ENCODE results near the gene DQX1. TPM values are rescaled to one million over a fixed set of nuclear protein-coding genes. Genes with fewer than 3 reads are reported as not detected.

DQX1 gene
- total RNA-seq, 1 experiment from 2014 or later: 0.71 TPM

DNA sequence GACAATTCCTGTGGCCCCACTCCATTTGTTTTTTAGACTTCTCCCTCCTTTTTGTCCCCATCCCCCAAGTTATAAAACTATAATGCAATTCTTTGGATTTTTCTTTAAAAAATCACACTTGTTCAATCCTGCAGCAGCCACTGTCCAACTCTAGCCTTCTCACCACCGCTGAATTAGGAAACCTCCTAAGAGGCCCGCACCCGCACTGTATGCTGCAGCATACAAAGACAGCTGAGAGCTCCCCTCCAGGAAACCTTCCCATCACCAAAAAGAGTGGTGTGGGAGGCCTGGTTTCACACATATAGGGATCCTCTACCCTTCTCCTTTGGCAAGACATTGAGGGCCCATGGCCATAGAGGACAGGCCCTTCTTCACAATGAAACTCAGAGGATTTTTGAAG, 21.4 kb downstream of the DQX1 start:
- Histone ChIP-seq H3K4me3 (ENCODE audit: low read depth, low read length, poor library complexity, severe bottlenecking) (no peak overlapping the region), H3K27me3 (replicated peaks; ENCODE audit: insufficient read depth, low read depth, low read length, poor library complexity) (peaks cover 9% of the 10 kb centered on the region), H3K4me1 (ENCODE audit: insufficient read depth, low read length, poor library complexity, severe bottlenecking) (peaks cover 13% of the 10 kb centered on the region), H3K9me3 (ENCODE audit: low read depth, low read length, poor library complexity, severe bottlenecking) (no peaks in the 10 kb centered on the region), H3K27ac (ENCODE audit: low read depth, low read length, poor library complexity, severe bottlenecking) (no peak overlapping the region), H3K36me3 (ENCODE audit: insufficient read depth, low read length, poor library complexity, severe bottlenecking) (peaks cover 14% of the 10 kb centered on the region)
- intact Hi-C loops (cut with micrococcal nuclease; ENCODE audit: unreplicated experiment): no loop called here
- no peak for DNase-seq (ENCODE audit: low spot score)
- ChIA-PET CTCF (no interaction called here), POLR2A (ENCODE audit: low non-redundant PET) (no interaction called here)
- no TSS peak for BruUV-seq (replicated peaks)
- no peak for TF ChIP-seq EZH2 (IDR thresholded peaks at IDR 0.05; ENCODE audit: borderline replicate concordance, low read depth, low read length, poor library complexity, severe bottlenecking)
- TF ChIP-seq, protein P1, sequence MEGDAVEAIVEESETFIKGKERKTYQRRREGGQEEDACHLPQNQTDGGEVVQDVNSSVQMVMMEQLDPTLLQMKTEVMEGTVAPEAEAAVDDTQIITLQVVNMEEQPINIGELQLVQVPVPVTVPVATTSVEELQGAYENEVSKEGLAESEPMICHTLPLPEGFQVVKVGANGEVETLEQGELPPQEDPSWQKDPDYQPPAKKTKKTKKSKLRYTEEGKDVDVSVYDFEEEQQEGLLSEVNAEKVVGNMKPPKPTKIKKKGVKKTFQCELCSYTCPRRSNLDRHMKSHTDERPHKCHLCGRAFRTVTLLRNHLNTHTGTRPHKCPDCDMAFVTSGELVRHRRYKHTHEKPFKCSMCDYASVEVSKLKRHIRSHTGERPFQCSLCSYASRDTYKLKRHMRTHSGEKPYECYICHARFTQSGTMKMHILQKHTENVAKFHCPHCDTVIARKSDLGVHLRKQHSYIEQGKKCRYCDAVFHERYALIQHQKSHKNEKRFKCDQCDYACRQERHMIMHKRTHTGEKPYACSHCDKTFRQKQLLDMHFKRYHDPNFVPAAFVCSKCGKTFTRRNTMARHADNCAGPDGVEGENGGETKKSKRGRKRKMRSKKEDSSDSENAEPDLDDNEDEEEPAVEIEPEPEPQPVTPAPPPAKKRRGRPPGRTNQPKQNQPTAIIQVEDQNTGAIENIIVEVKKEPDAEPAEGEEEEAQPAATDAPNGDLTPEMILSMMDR (conservative IDR thresholded peaks at IDR 0.05; ENCODE audit: low read depth, low read length): no peak

DNA sequence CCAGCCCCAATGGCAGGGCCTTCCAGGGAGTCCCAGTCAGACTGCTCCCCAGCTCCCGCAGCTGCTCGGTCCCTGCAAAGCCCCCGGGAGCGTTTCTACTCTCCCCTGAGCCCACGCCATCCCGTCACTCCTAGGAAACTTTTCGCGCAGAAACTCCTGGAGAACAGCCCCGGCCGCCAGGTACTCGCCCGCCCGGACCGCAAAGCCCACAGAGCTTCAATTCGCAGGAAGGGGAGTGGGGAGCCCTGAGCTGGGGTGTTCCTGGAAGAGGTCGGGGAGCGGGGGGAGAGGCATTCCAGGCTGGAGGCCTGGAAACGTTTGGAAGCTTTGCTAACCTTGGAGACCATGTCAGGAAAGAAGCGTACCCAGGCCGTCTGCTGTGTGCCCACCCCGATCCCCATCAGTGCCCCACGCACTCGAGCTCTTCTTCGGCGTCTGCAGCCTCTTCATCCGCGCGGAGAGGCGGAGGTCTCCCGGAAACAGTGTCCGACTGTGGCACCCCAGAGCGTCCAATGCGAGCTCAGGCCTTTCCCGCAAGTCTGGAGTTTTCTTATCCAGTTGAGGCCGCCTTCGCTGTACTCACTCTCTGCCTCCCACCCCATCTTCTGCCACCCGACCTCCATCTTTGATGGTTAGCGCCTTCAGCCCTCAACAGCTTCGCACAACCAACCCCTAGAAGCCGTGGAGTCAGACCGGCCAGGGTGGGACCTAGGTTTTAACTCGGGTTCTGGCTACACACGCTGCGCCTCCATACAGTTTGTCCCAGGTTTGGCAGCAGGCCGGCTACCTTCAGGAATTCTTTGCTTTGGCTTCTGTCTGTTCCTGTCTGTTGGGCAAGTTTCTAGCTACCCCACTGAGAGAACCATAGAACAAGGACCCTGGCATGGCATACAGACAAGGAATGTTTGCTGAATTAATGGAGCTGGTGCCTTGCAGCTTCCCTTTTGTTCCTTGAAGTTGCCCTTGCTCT, 22.2 kb downstream of the DQX1 start:
- BruUV-seq (replicated peaks): no TSS peak
- intact Hi-C loops (cut with micrococcal nuclease; ENCODE audit: unreplicated experiment): no loop called here
- POLR2A ChIA-PET (ENCODE audit: low non-redundant PET): no interaction called here
- CTCF ChIA-PET: no interaction called here
- H3K36me3 ChIP-seq (ENCODE audit: insufficient read depth, low read length, poor library complexity, severe bottlenecking): peaks cover 14% of the 10 kb centered on the region
- H3K27me3 ChIP-seq (replicated peaks; ENCODE audit: insufficient read depth, low read depth, low read length, poor library complexity): peaks cover 17% of the 10 kb centered on the region
- no peak for DNase-seq (ENCODE audit: low spot score)
- peaks cover 13% of the 10 kb centered on the region for H3K4me1 ChIP-seq (ENCODE audit: insufficient read depth, low read length, poor library complexity, severe bottlenecking)
- H3K27ac ChIP-seq (ENCODE audit: low read depth, low read length, poor library complexity, severe bottlenecking): no peak overlapping the region
- H3K9me3 ChIP-seq (ENCODE audit: low read depth, low read length, poor library complexity, severe bottlenecking): no peaks in the 10 kb centered on the region
- H3K4me3 ChIP-seq (ENCODE audit: low read depth, low read length, poor library complexity, severe bottlenecking): no peak overlapping the region
- TF ChIP-seq, protein P1 (conservative IDR thresholded peaks at IDR 0.05; ENCODE audit: low read depth, low read length): no peak
- no peak for TF ChIP-seq EZH2 (IDR thresholded peaks at IDR 0.05; ENCODE audit: borderline replicate concordance, low read depth, low read length, poor library complexity, severe bottlenecking)

DNA sequence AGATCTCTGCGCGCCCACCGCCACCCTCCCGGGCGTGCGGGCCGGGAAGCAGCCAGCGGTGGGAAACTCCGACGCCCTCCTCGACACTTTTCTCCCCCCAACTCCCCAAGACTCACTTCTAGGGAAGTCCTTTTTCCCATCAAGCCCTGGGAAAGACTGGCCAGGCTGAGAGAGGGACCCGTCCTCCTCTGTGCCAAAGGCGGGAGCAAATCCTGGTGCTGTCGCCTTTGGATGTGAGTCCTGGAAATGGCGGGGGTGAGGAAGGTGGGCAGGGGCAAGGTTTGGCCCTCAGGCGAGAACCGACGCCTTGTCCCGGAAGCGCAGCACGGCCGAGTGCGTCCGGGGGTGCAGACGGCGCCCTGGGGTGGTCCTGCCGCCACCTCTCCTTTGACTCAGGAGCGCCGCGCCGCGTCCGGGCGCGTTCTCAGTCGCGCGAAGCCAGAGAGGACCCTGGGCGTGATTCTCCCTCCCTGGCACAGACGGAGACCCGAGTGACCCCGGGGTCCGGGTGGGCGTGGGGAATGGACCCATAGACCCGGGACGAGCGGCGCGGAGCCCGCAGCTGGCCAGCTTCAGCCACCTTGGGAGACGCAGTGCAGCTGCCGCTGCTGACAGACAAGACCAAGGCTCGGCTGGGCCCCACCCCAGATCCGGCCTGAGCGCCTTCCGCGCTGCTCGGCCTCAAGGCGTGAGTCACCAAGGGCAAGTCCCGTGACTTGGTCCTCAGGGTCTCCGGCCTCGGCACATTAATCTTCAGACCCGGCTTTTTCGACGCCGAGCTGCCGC, 23.1 kb downstream of the DQX1 start:
- no peak for DNase-seq (ENCODE audit: low spot score)
- TF ChIP-seq EZH2 (IDR thresholded peaks at IDR 0.05; ENCODE audit: borderline replicate concordance, low read depth, low read length, poor library complexity, severe bottlenecking): no peak
- H3K4me3 ChIP-seq (ENCODE audit: low read depth, low read length, poor library complexity, severe bottlenecking): no peak overlapping the region
- CTCF ChIA-PET: no interaction called here
- H3K27ac ChIP-seq (ENCODE audit: low read depth, low read length, poor library complexity, severe bottlenecking): no peak overlapping the region
- BruUV-seq (replicated peaks): no TSS peak
- peaks cover 14% of the 10 kb centered on the region for H3K36me3 ChIP-seq (ENCODE audit: insufficient read depth, low read length, poor library complexity, severe bottlenecking)
- intact Hi-C loops (cut with micrococcal nuclease; ENCODE audit: unreplicated experiment): no loop called here
- no peaks in the 10 kb centered on the region for H3K9me3 ChIP-seq (ENCODE audit: low read depth, low read length, poor library complexity, severe bottlenecking)
- peaks cover 26% of the 10 kb centered on the region for H3K27me3 ChIP-seq (replicated peaks; ENCODE audit: insufficient read depth, low read depth, low read length, poor library complexity)
- POLR2A ChIA-PET (ENCODE audit: low non-redundant PET): no interaction called here
- H3K4me1 ChIP-seq (ENCODE audit: insufficient read depth, low read length, poor library complexity, severe bottlenecking): peaks cover 10% of the 10 kb centered on the region
